UCSD-AML1 (cell line): ENCODE data around the gene PDE6C.

ENCODE experiments used
- DNase-seq: peaks from one replicate; lab custom pipeline; 2025; ENCODE audit not compliant: unreplicated experiment; lab: John Stamatoyannopoulos, UW

The PDE6C gene

GRCh38 chr10:93697207-93697606 is 84.9 kb downstream of the PDE6C start:
- no peak for DNase-seq

DNA sequence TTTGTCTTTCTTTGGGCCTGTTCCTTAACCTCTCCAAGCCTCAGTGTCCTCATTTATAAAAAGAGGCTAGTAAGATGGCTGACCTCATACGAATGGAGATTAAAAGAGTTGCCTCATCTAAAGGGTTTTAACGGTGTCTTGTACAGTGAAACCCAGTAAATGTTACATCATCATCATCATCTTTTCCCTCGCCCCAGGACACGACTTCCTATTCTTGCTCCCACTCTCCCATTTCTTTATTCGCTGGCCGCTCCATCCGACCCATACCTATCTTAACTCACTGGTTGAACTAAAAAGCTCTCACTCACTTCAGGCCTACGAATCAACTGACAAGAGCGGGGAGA is 89.5 kb downstream of the PDE6C start:
- no peak for DNase-seq

DNA sequence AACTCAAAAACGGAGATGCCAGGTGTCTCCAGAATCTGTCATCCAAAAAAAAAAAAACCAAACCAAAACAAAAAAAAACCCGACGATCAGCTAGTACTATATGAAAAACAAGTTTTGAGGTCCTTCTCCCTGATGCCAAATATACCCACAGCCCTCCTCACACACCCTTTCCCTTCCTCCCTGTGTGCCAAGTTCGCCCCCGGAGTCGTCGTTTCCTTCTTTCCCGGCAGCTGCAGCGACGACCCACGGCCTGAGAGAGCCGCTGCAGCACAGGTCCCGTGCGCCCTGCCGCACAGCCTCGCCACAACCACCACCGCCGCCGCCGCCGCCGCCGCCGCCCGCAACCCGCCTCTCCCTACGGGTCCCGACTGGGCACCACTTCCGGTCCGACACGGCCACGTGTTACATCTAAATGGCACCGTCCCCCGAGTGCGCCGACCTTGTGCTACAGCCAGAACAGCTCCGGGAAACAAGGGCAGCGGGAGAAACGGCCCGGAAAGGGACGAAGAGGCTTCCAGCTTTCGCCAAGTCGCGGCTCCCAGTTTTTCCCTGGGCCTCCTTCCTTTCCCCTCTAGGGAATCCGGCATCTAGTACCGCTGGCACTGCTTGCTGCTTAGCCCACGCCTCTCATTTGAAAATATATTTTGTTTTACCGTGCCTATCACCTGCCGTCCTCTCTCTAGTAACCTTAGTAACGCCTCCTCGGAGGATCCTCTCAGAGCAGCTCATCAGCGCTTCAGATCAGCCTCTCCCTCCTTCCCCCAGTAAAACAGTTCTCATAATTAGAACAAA is 90.1 kb downstream of the PDE6C start, which contains the start of gene FRA10AC1:
FRA10AC1 (minus strand) TSS at position 383 of the 792 bp plus-strand sequence. CDS start 2,486 bp downstream, outside the sequence.
- DNase-seq: peak; percentile 95

- DNase-seq: no peak
Measured at GRCh38 chr10:93703066-93703465, 90.7 kb downstream of the PDE6C start.

- no peak for DNase-seq
Measured at GRCh38 chr10:93703841-93704240, 91.5 kb downstream of the PDE6C start.

GRCh38 chr10:93704451-93704850 is 92.1 kb downstream of the PDE6C start:
- DNase-seq: no peak

DNA sequence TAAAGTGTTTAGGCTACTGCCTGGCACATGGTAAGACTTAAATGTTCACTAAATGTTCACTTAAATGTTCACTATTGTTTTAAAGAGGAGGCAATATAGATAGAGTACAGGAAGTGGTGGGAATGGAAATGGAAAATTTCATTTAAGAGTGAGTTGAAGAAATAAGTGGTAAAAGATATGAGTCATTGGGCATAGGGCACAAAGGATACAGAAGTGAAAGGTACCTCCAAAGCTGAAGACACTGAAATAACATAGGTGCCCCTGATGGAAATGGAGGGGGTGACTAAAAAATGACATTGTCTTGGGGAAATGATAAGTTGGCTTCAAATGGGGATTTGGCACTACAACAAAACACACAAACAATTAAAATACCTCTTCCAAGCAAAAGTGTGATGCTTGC is 95.3 kb downstream of the PDE6C start:
- DNase-seq: no peak

DNA sequence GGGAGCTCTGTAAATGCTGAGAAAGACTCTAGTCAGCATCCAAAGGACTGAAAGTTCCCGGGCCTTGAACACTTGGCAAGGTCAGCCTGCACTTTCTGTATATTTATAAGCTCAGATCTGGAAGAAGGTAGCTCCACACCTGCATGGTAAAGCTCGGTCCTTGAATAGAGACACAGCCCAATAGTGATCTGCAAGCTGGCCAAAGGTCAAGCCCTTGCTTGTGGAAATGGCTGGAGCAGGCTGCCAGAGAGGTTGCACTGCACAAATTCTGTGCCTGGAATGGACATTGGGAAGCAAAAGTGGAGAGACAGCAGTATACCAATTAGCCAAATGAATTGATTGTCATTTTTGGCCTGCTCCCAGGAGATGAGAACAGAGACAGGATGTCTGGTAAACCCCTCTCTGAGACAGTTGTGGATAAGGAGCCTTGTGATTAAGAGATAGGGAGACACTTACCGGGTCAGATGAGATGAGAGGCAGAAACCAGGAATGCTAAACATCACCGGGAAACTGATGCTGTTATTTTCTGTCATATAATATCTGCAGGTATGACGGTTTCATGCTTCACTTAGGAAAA is 98.1 kb downstream of the PDE6C start:
- DNase-seq: no peak

GRCh38 chr10:93711891-93712290 is 99.6 kb downstream of the PDE6C start:
- DNase-seq: no peak

DNA sequence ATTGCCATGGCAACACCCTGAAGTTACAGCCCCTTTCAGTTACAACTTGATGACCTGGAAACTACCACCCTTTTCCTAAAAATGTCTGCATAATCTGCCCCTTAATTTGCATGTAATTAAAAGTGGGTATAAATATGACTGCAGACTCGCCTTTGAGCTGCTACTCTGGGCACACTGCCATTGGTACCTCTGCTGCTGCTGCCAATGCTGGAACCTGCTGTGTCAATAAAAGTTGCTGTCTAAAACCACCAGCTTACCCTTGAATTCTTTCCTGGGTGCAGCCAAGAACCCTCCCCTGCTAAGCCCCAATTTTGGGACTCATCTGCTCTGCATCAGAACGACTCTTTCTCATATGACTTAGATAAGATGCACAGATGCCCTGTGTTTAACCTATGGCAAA is 100.3 kb downstream of the PDE6C start:
- DNase-seq: no peak

DNA sequence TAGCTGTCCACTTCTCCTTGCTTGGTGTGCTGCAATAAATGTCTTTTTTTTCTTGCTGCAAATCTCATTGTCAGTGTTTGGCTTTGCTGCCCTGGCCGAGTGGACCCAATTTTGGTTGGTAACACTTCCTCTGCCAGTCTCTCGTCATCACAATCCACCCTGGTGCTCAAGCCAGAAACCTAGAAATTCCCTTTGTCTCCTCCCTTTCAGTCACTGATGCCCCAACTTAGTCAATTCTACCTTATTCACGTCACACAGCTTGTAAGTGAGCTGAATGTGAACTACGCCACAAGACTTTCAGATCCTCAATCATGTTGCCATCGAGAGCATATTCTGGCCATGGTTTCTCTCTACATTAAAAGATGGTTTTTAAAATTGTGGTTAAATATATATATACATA is 103.0 kb downstream of the PDE6C start:
- DNase-seq: no peak
